GM19099 (cell line): ENCODE measurements around the gene TRDN.

Experiments used
- POLR2A ChIP-seq: IDR thresholded peaks from 3 replicates; pipeline ENCODE4 v1.6.1; 2011; ENCODE audit warnings: low read depth; ENCODE audit not compliant: insufficient read length; ENCODE audit errors: extremely low read depth

The TRDN gene

GRCh38 chr6:123467392-123467791 lies 169.4 kb downstream of the TRDN start:
- no peak for TF ChIP-seq POLR2A

- no peak for TF ChIP-seq POLR2A
Measured at GRCh38 chr6:123462152-123462551, 174.6 kb downstream of the TRDN start.

GRCh38 chr6:123458218-123458617 lies 178.5 kb downstream of the TRDN start:
- no peak for TF ChIP-seq POLR2A

GRCh38 chr6:123456836-123457235 lies 179.9 kb downstream of the TRDN start:
- TF ChIP-seq POLR2A, result no peak

GRCh38 chr6:123454448-123454847 lies 182.3 kb downstream of the TRDN start:
- no peak for TF ChIP-seq POLR2A

GRCh38 chr6:123448306-123448884 lies 188.4 kb downstream of the TRDN start:
- no peak for TF ChIP-seq POLR2A

GRCh38 chr6:123447315-123447937 lies 189.3 kb downstream of the TRDN start:
- no peak for TF ChIP-seq POLR2A

- no peak for TF ChIP-seq POLR2A
Measured at GRCh38 chr6:123439371-123439770, 197.4 kb downstream of the TRDN start.

- TF ChIP-seq POLR2A, result no peak
Measured at GRCh38 chr6:123434186-123434585, 202.6 kb downstream of the TRDN start.

GRCh38 chr6:123430970-123431369 lies 205.8 kb downstream of the TRDN start:
- TF ChIP-seq POLR2A, result no peak

- no peak for TF ChIP-seq POLR2A
Measured at GRCh38 chr6:123427008-123427407, 209.7 kb downstream of the TRDN start.

- TF ChIP-seq POLR2A, result no peak
Measured at GRCh38 chr6:123423130-123423529, 213.6 kb downstream of the TRDN start.

GRCh38 chr6:123420512-123420911 lies 216.2 kb downstream of the TRDN start:
- TF ChIP-seq POLR2A, result no peak

- TF ChIP-seq POLR2A, result no peak
Measured at GRCh38 chr6:123418071-123418470, 218.7 kb downstream of the TRDN start.

GRCh38 chr6:123417535-123417934 lies 219.2 kb downstream of the TRDN start:
- TF ChIP-seq POLR2A, result no peak

GRCh38 chr6:123415844-123416468 lies 220.8 kb downstream of the TRDN start:
- TF ChIP-seq POLR2A, result no peak
